Mammary epithelial cell (primary cell): ENCODE measurements around the gene KL.

Source experiments
- EZH2 ChIP-seq: IDR thresholded peaks from 2 replicates; pipeline ENCODE4 v1.6.1; 2012; ENCODE audit warnings: low read length, inconsistent platforms, borderline replicate concordance
- TF ChIP-seq, protein P1 (sequence below), 2 donors: IDR thresholded peaks in 1 of 2; conservative IDR thresholded peaks in 1 of 2; 2 replicates each; pipeline ENCODE4 v1.5.1; 2011 to 2012; ENCODE audit warnings: inconsistent platforms in 2 of 2, low read length in 2 of 2, mild to moderate bottlenecking in 2 of 2, control low read depth in 1 of 2, low read depth in 1 of 2; ENCODE audit not compliant: insufficient read depth in 1 of 2; ENCODE audit errors: extremely low read depth in 1 of 2

GRCh38 chr13:33090755-33091414 is 74.7 kb downstream of the KL start:
- TF ChIP-seq, protein P1, sequence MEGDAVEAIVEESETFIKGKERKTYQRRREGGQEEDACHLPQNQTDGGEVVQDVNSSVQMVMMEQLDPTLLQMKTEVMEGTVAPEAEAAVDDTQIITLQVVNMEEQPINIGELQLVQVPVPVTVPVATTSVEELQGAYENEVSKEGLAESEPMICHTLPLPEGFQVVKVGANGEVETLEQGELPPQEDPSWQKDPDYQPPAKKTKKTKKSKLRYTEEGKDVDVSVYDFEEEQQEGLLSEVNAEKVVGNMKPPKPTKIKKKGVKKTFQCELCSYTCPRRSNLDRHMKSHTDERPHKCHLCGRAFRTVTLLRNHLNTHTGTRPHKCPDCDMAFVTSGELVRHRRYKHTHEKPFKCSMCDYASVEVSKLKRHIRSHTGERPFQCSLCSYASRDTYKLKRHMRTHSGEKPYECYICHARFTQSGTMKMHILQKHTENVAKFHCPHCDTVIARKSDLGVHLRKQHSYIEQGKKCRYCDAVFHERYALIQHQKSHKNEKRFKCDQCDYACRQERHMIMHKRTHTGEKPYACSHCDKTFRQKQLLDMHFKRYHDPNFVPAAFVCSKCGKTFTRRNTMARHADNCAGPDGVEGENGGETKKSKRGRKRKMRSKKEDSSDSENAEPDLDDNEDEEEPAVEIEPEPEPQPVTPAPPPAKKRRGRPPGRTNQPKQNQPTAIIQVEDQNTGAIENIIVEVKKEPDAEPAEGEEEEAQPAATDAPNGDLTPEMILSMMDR (conservative IDR thresholded peaks at IDR 0.05 in 1 of 2, IDR thresholded peaks at IDR 0.05 in 1 of 2; ENCODE audit: extremely low read depth in 1 of 2, insufficient read depth in 1 of 2, low read depth in 1 of 2, low read length in 2 of 2) = no peak
- TF ChIP-seq EZH2 = no peak
